ENCODE measurements around the gene SMC5. TPM values are rescaled to one million over a fixed set of nuclear protein-coding genes. Genes with fewer than 3 reads are reported as not detected.

Gene SMC5
- total and polyA plus RNA-seq, 2 donors (not counting 1 experiment from before 2014, with no cell fraction given), result 8.9 to 82.1 TPM

- Mint-ChIP-seq H3K27ac (no peak overlapping the region), H3K9me3 (ENCODE audit: insufficient read depth) (no peaks in the 10 kb centered on the region), H3K27me3 (no peaks in the 10 kb centered on the region), H3K4me1 (no peaks in the 10 kb centered on the region), H3K4me3 (no peak overlapping the region)
- Histone ChIP-seq H3K9ac (ENCODE audit: low read length) (no peak overlapping the region), H4K20me1 (ENCODE audit: control insufficient read depth, insufficient read depth, low read length, poor library complexity, severe bottlenecking) (no peaks in the 10 kb centered on the region), H3K79me2 (ENCODE audit: control insufficient read depth, insufficient read depth, low read length) (peaks cover 9% of the 10 kb centered on the region), H3K36me3 (replicated peaks in 1 of 2; ENCODE audit: control extremely low read depth in 1 of 2, control insufficient read depth in 1 of 2, extremely low read depth in 1 of 2, insufficient read depth in 2 of 2, low read length in 1 of 2) (peaks cover 0 to 34% of the 10 kb centered on the region in 2 experiments), H3K9me3 (ENCODE audit: control extremely low read depth in 1 of 3, control insufficient read depth in 2 of 3, insufficient read depth in 1 of 3, low read length in 2 of 3) (peaks cover 0 to 4% (median 0%) of the 10 kb centered on the region in 3 donors), H3K4me2 (replicated peaks; ENCODE audit: low read depth, low read length, poor library complexity, severe bottlenecking) (no peak overlapping the region), H3K27ac (ENCODE audit: low read length in 2 of 2) (no peak overlapping the region), H2AFZ (ENCODE audit: insufficient read depth, low read depth, low read length, poor library complexity, severe bottlenecking) (no peak overlapping the region), H3K4me1 (ENCODE audit: control insufficient read depth in 2 of 2, insufficient read depth in 2 of 2, low read length in 2 of 2) (no peaks in the 10 kb centered on the region), H3K4me3 (ENCODE audit: control extremely low read depth in 1 of 5, extremely low read depth in 1 of 5, insufficient read depth in 1 of 5, low read depth in 2 of 5, low read length in 4 of 5) (no peak overlapping the region), H3K27me3 (replicated peaks in 1 of 4; ENCODE audit: control extremely low read depth in 1 of 4, control insufficient read depth in 3 of 4, insufficient read depth in 4 of 4, low read length in 3 of 4) (no peaks in the 10 kb centered on the region)
- POLR2A ChIA-PET, result no interaction called here
- WGBS (ENCODE audit: insufficient coverage), result no CpG with 5 or more reads among the region's 1 CpG
- DNase-seq (no peak), ATAC-seq (ENCODE audit: low read depth) (no peak)
- TF ChIP-seq EZH2 (IDR thresholded peaks at IDR 0.05; ENCODE audit: borderline replicate concordance, insufficient read depth, low read depth, low read length, poor library complexity, severe bottlenecking), result no peak
- TF ChIP-seq CTCF (IDR thresholded peaks at IDR 0.05), result no peak
- CTCF ChIA-PET, result no interaction called here
- intact Hi-C loops (cut with micrococcal nuclease), result no loop called here
These were observed 32.7 kb downstream of the SMC5 start for GRCh38 chr9:70291446-70291845.

- intact Hi-C loops (cut with micrococcal nuclease), result no loop called here
- no CpG with 5 or more reads among the region's 1 CpG for WGBS (ENCODE audit: insufficient coverage)
- H3K4me2 ChIP-seq (replicated peaks; ENCODE audit: low read depth, low read length, poor library complexity, severe bottlenecking), result no peak overlapping the region
- H3K27ac ChIP-seq (ENCODE audit: low read length in 2 of 2), result no peak overlapping the region
- ATAC-seq (ENCODE audit: low read depth) (no peak), DNase-seq (no peak)
- Mint-ChIP-seq H3K9me3 (ENCODE audit: insufficient read depth) (no peaks in the 10 kb centered on the region), H3K27me3 (no peaks in the 10 kb centered on the region), H3K27ac (no peak overlapping the region), H3K4me3 (no peak overlapping the region), H3K4me1 (no peaks in the 10 kb centered on the region)
- H3K4me1 ChIP-seq (ENCODE audit: control insufficient read depth in 2 of 2, insufficient read depth in 2 of 2, low read length in 2 of 2), result no peaks in the 10 kb centered on the region
- peaks cover 9% of the 10 kb centered on the region for H3K79me2 ChIP-seq (ENCODE audit: control insufficient read depth, insufficient read depth, low read length)
- H3K9me3 ChIP-seq (ENCODE audit: control extremely low read depth in 1 of 3, control insufficient read depth in 2 of 3, insufficient read depth in 1 of 3, low read length in 2 of 3), result peaks cover 0 to 4% (median 0%) of the 10 kb centered on the region in 3 donors
- no peaks in the 10 kb centered on the region for H4K20me1 ChIP-seq (ENCODE audit: control insufficient read depth, insufficient read depth, low read length, poor library complexity, severe bottlenecking)
- H2AFZ ChIP-seq (ENCODE audit: insufficient read depth, low read depth, low read length, poor library complexity, severe bottlenecking), result no peak overlapping the region
- H3K27me3 ChIP-seq (replicated peaks in 1 of 4; ENCODE audit: control extremely low read depth in 1 of 4, control insufficient read depth in 3 of 4, insufficient read depth in 4 of 4, low read length in 3 of 4), result no peaks in the 10 kb centered on the region
- POLR2A ChIA-PET, result no interaction called here
- no peak overlapping the region for H3K4me3 ChIP-seq (ENCODE audit: control extremely low read depth in 1 of 5, extremely low read depth in 1 of 5, insufficient read depth in 1 of 5, low read depth in 2 of 5, low read length in 4 of 5)
- no peak overlapping the region for H3K9ac ChIP-seq (ENCODE audit: low read length)
- peaks cover 0 to 27% of the 10 kb centered on the region in 2 experiments for H3K36me3 ChIP-seq (replicated peaks in 1 of 2; ENCODE audit: control extremely low read depth in 1 of 2, control insufficient read depth in 1 of 2, extremely low read depth in 1 of 2, insufficient read depth in 2 of 2, low read length in 1 of 2)
- TF ChIP-seq CTCF (IDR thresholded peaks at IDR 0.05), result no peak
- no peak for TF ChIP-seq EZH2 (IDR thresholded peaks at IDR 0.05; ENCODE audit: borderline replicate concordance, insufficient read depth, low read depth, low read length, poor library complexity, severe bottlenecking)
- CTCF ChIA-PET, result no interaction called here
These were observed 33.5 kb downstream of the SMC5 start for GRCh38 chr9:70292253-70292652.
